PFSK-1 (cell line): ENCODE results near the gene MGP.

Experiments
- POLR2AphosphoS5 ChIP-seq: IDR thresholded peaks from 2 replicates; pipeline ENCODE4 v1.6.1; 2012; ENCODE audit warnings: low read depth, mild to moderate bottlenecking, control low read depth, low read length, moderate library complexity
- REST ChIP-seq, 2 experiments: IDR thresholded peaks; 2 replicates each; pipeline versions ENCODE4 v1.6.1 to v1.8.0; 2011 to 2012; ENCODE audit warnings: low read depth in 2 of 2, low read length in 2 of 2, control low read depth in 1 of 2, inconsistent platforms in 1 of 2, mild to moderate bottlenecking in 1 of 2, moderate library complexity in 1 of 2; ENCODE audit not compliant: insufficient read depth in 1 of 2
- SIN3A ChIP-seq: IDR thresholded peaks from 2 replicates; pipeline ENCODE4 v1.6.1; 2012; ENCODE audit warnings: mild to moderate bottlenecking, low read length, moderate library complexity, borderline replicate concordance; ENCODE audit not compliant: insufficient read depth
- TAF1 ChIP-seq: IDR thresholded peaks from 2 replicates; pipeline ENCODE4 v1.6.1; 2012; ENCODE audit warnings: low read length, control low read depth, borderline replicate concordance; ENCODE audit not compliant: insufficient read depth

- TF ChIP-seq POLR2AphosphoS5 (no peak), TAF1 (no peak), SIN3A (no peak), REST (IDR thresholded peaks at IDR 0.05; ENCODE audit: insufficient read depth in 1 of 2, low read depth in 2 of 2, low read length in 2 of 2) (no peak)
Measured at GRCh38 chr12:14850929-14851663, 34.6 kb downstream of the MGP start.
